Measurements from ENCODE around the gene DIP2A.

The DIP2A gene

GRCh38 chr21:46556802-46557201 lies 98.1 kb downstream of the DIP2A start:
- no peak overlapping the region for H3K27ac ChIP-seq
- DNase-seq: no peak
- TF ChIP-seq CTCF (IDR thresholded peaks at IDR 0.05; ENCODE audit: low read depth, low read length): no peak
- H3K4me3 ChIP-seq (ENCODE audit: low read depth, low read length): no peak overlapping the region
- peaks cover 55% of the 10 kb centered on the region for H3K36me3 ChIP-seq
- H3K27me3 ChIP-seq (ENCODE audit: insufficient read depth, low read depth, severe bottlenecking): no peaks in the 10 kb centered on the region
- H3K9me3 ChIP-seq (ENCODE audit: severe bottlenecking): no peaks in the 10 kb centered on the region

- no peaks in the 10 kb centered on the region for H3K27me3 ChIP-seq (ENCODE audit: insufficient read depth, low read depth, severe bottlenecking)
- no peak overlapping the region for H3K4me3 ChIP-seq (ENCODE audit: low read depth, low read length)
- H3K36me3 ChIP-seq: peaks cover 55% of the 10 kb centered on the region
- no peak overlapping the region for H3K27ac ChIP-seq
- TF ChIP-seq CTCF (IDR thresholded peaks at IDR 0.05; ENCODE audit: low read depth, low read length): no peak
- H3K9me3 ChIP-seq (ENCODE audit: severe bottlenecking): no peaks in the 10 kb centered on the region
- no peak for DNase-seq
Measured at GRCh38 chr21:46557469-46557868, 98.8 kb downstream of the DIP2A start.

- no peaks in the 10 kb centered on the region for H3K9me3 ChIP-seq (ENCODE audit: severe bottlenecking)
- H3K27me3 ChIP-seq (ENCODE audit: insufficient read depth, low read depth, severe bottlenecking): no peaks in the 10 kb centered on the region
- H3K4me3 ChIP-seq (ENCODE audit: low read depth, low read length): no peak overlapping the region
- peaks cover 58% of the 10 kb centered on the region for H3K36me3 ChIP-seq
- DNase-seq: no peak
- TF ChIP-seq CTCF (IDR thresholded peaks at IDR 0.05; ENCODE audit: low read depth, low read length): no peak
- no peak overlapping the region for H3K27ac ChIP-seq
Measured at GRCh38 chr21:46557919-46558392, 99.3 kb downstream of the DIP2A start.

DNA sequence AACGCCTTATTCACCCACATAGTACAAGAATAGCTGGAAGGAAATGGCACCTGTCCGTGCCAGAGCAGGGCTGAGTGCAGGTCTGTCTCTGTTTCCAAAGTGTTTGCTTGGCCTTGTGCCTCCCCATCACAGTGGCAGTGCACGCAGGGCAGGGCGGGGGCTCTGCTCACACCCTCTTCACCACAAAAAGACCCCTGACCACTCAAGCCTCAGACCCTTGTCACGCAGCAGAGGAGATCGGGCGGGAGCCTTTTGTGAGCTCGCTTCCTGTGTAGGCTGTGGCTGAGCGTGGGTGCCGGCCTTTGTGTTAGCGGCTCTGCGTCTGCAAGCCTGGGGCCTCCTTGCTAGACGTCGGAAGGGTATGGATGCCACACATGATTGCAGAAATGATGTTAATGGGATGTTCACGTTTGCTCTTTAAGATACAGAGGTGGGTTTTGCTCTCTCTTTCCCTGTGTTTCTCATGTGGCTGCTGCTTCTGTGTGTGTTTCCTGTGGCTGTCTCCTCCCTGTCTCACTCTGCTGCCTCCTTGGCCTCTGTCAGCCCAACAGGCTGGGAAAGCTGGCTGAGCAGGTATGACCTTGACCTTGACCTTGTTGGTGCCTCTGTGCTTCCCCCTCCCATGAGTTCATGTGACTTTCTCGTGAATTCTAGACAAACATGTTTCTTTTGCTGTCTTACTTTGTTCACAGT lies 100.7 kb downstream of the DIP2A start:
- no peak for TF ChIP-seq CTCF (IDR thresholded peaks at IDR 0.05; ENCODE audit: low read depth, low read length)
- Histone ChIP-seq H3K27me3 (ENCODE audit: insufficient read depth, low read depth, severe bottlenecking) (no peaks in the 10 kb centered on the region), H3K9me3 (ENCODE audit: severe bottlenecking) (no peaks in the 10 kb centered on the region), H3K4me3 (ENCODE audit: low read depth, low read length) (no peak overlapping the region), H3K27ac (no peak overlapping the region), H3K36me3 (peaks cover 62% of the 10 kb centered on the region)
- DNase-seq: no peak

DNA sequence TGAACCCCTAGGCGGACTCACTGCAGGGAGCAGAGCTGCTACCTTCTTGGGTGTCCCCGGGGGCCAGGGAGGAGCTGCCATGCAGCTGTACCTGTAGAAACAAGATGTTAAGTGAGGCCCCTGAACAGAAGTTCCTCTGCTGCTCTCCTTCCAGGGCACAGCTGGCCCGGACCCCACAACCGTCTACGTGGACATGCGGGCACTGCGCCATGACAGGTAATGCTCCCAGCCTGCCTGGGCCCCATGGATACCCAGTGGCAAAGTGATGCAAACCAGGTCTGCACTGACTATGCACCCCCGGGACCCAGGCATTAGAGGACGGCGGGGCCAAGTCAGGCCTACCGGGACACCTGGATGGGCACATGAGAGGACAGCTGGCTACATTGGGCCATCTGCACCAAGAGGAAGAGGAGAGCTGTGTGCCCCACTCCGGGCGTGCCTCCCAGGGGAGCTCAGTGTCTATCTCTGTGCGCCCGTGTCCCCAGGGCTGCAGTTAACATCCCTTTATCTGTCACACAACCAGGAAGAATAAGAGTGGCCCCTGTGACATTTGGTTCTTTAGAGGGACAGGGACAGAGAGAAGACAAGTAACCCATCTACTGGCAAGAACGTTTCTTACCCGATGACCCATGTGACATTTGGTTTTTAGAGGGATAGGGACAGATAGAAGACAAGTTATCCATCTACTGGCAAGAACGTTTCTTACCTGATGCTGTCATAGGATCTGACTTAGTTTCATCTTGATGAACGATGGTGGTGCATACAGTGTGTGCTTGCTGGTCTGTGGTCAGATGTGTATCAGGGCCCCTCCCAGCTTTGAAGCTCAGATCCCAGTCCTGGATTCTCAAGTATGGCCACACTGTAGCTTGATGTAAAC lies 102.1 kb downstream of the DIP2A start:
- H3K9me3 ChIP-seq (ENCODE audit: severe bottlenecking): no peaks in the 10 kb centered on the region
- H3K27me3 ChIP-seq (ENCODE audit: insufficient read depth, low read depth, severe bottlenecking): no peaks in the 10 kb centered on the region
- peaks cover 57% of the 10 kb centered on the region for H3K36me3 ChIP-seq
- no peak for TF ChIP-seq CTCF (IDR thresholded peaks at IDR 0.05; ENCODE audit: low read depth, low read length)
- H3K4me3 ChIP-seq (ENCODE audit: low read depth, low read length): no peak overlapping the region
- H3K27ac ChIP-seq: no peak overlapping the region
- no peak for DNase-seq

Data from WERI-Rb-1 (cell line).